Renal pelvis (tissue), 4 donors: ENCODE results near the gene MFSD1. TPM values are rescaled to one million over a fixed set of nuclear protein-coding genes. Genes with fewer than 3 reads are reported as not detected.

ENCODE experiments used
- DNase-seq: peaks from one replicate; pipeline ENCODE4 v3.0.0-alpha.2; 2013
- polyA plus RNA-seq, 3 donors: library from polyadenylated mRNA; unstranded; fragments of 120-200 nt; gene quantifications; one replicate each; pipeline ENCODE4 v1.2.1, GENCODE V29; 2013; ENCODE audit not compliant: insufficient read length in 3 of 3

The MFSD1 gene
- polyA plus RNA-seq, 3 donors = 46.9 to 48.1 (median 47.6) TPM

DNA sequence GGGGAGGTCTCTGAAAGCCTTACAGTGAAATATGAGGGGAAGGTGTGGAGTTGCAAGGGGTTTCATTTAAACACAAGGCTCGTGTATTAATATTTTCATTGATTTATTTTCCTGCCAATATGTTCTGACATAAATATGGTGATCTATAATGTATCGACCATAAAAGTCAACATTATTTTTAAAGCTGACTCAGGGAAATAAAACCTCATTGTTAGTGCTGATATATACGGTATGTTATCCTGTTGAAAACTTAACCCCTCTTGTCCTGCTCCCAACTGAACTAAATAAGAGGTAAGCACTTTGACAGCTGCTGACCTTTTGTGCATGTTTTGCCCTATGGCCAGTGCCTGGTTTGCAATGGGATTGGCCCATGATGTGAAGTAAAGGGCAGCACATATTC lies 47.9 kb downstream of the MFSD1 start:
- no peak for DNase-seq

DNA sequence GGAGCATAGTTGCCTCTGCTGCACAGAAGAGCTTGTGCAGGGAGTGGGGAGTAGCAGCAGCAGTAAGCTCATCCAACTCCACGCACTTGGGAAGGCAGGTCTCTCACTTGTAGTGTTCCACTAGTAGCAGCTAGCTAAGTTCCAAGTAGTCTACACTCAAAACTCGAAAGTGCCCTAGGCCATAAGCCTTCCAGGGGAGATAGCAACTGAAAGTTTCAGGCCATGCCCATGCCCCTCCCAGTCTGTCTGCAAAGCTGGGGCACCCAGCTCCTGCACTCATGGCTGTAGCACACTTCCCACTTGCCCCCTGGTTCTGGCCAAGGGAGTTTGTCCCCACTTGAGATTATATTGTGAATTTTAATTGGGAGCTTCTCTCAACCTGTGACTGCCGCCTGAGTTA lies 57.5 kb downstream of the MFSD1 start:
- DNase-seq = no peak

DNA sequence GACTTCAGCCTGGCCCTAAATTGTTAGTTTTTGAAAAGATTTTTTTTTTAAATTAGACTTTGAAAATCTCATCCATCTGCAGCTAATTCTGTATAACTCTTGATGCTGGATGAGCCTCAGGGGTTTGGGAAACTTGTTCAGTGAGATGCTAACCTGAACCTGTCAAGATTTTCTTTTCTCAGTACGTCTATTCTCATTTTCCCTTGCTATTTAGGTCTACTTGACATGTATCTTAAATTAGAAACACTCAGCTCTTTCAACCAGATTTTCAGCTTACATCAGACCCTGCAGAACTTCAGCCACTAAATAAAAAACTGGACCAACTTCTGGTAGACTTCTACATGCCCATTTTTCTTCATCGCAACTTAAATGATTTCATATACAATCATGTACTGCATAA lies 61.4 kb downstream of the MFSD1 start:
- no peak for DNase-seq

DNA sequence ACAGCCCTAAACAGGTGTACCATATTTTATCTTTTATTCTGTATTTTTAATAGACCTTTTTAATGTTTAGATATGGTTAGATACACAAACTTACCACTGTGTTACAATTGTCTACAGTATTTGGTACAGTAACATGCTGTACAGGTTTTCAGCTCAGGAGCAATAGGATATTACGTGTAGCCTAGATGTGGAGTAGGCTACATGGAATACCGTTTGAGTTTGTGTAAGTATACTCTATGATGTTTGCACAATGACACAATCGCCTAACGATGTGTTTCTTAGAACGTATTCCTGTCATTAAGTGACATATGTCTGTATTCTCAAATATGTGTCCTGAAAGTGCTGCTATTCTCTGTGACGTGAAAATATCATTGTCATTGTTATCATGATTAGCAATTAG lies 62.6 kb downstream of the MFSD1 start:
- no peak for DNase-seq

DNA sequence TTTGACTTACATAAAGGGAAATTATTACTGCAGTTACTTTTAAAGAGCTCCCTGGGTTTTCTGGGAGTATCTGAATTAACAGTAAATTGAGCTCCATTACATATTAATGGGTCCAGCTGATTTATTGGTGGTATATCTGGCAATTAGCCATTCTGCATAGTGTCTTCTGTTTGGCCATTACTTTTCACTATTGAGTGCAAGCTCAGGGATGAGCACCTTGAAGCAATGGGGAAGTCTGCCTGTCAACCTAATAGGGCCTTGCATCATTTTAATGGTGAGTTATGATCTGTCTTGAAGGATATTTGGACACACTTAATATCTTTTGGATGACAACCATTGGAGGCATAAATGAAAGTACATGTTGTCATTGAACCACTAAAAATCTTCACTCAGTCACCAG lies 73.8 kb downstream of the MFSD1 start:
- no peak for DNase-seq

Other genes with a start within 250 kb of the MFSD1 start
- 10 to 100 TPM; 47.9 to 63.7 (median 53.5) TPM for gene MLF1, start 230.9 kb upstream of the MFSD1 start, polyA plus RNA-seq
- gene GFM1, start 157.5 kb upstream of the MFSD1 start, polyA plus RNA-seq = 10 to 100 TPM; 43.5 to 49.5 (median 48.1) TPM
- 10 to 100 TPM; 21.6 to 27.7 (median 23.4) TPM for gene LXN, start 129.4 kb upstream of the MFSD1 start, polyA plus RNA-seq
- 10 to 100 TPM in 1 of 3 donors, 1 to 10 TPM in 2; 8.2 to 19.9 (median 9.5) TPM for gene RARRES1, start 69.6 kb upstream of the MFSD1 start, polyA plus RNA-seq